Gastroesophageal sphincter (tissue), 3 donors: ENCODE results near the gene RNF11.

Experiments used
- EP300 ChIP-seq: sonication (generic); formaldehyde crosslinking; IDR thresholded peaks from one replicate; pipeline ENCODE4 v1.6.1; 2017; ENCODE audit warnings: antibody characterized with exemption, mild to moderate bottlenecking
- POLR2A ChIP-seq, 2 donors: fragments of 450-650 bp; IDR thresholded peaks; one replicate each; pipeline ENCODE4 v1.6.1; 2017; ENCODE audit warnings: antibody characterized with exemption in 2 of 2, mild to moderate bottlenecking in 2 of 2, moderate library complexity in 1 of 2
- POLR2AphosphoS5 ChIP-seq: sonication (generic); formaldehyde crosslinking; IDR thresholded peaks from one replicate; pipeline ENCODE4 v1.6.1; 2017; ENCODE audit warnings: antibody characterized with exemption
- TF ChIP-seq, protein P1 (sequence below), 4 experiments: fragments of 200-600 bp in 2 of 4; fragments of 450-650 bp in 2 of 4; sonication (generic) in 1 of 4; IDR thresholded peaks; one replicate each; pipeline ENCODE4 v1.5.1; 2017 to 2019; ENCODE audit warnings: antibody characterized with exemption in 4 of 4, mild to moderate bottlenecking in 2 of 4, moderate library complexity in 2 of 4

DNA sequence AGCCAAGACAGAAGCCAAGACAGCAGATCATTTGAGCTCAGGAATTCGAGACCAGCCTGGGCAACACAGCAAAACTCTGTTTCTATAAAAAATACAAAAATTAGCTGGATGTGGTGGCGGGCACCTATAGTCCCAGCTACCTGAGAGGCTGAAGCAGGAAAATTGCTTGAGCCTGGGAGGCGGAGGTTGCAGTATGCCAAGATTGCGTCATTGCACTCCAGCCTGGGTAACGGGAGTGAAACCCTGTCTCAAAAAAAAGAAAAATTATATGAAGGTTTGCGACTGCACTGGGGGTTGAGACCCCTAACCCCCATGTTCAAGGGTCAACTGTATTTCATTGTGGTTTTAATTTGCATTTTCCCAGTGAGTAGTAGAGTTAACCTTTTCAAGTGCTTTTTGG, 16.3 kb downstream of the RNF11 start:
- TF ChIP-seq POLR2A (IDR thresholded peaks at IDR 0.05) (no peak), POLR2AphosphoS5 (no peak), EP300 (no peak)
- TF ChIP-seq, protein P1, sequence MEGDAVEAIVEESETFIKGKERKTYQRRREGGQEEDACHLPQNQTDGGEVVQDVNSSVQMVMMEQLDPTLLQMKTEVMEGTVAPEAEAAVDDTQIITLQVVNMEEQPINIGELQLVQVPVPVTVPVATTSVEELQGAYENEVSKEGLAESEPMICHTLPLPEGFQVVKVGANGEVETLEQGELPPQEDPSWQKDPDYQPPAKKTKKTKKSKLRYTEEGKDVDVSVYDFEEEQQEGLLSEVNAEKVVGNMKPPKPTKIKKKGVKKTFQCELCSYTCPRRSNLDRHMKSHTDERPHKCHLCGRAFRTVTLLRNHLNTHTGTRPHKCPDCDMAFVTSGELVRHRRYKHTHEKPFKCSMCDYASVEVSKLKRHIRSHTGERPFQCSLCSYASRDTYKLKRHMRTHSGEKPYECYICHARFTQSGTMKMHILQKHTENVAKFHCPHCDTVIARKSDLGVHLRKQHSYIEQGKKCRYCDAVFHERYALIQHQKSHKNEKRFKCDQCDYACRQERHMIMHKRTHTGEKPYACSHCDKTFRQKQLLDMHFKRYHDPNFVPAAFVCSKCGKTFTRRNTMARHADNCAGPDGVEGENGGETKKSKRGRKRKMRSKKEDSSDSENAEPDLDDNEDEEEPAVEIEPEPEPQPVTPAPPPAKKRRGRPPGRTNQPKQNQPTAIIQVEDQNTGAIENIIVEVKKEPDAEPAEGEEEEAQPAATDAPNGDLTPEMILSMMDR (IDR thresholded peaks at IDR 0.05) = no peak
